Measurements from ENCODE around the gene MAP2K6.

Gene MAP2K6

GRCh38 chr17:69497161-69497560 lies 82.7 kb downstream of the MAP2K6 start:
- no peak for DNase-seq

- no peak for DNase-seq
Measured at GRCh38 chr17:69499318-69499717, 84.8 kb downstream of the MAP2K6 start.

- DNase-seq = no peak
Measured at GRCh38 chr17:69500911-69501429, 86.5 kb downstream of the MAP2K6 start.

- no peak for DNase-seq
Measured at GRCh38 chr17:69501591-69502468, 87.3 kb downstream of the MAP2K6 start.

- DNase-seq = no peak
Measured at GRCh38 chr17:69503711-69504110, 89.2 kb downstream of the MAP2K6 start.

- DNase-seq = no peak
Measured at GRCh38 chr17:69505740-69506139, 91.2 kb downstream of the MAP2K6 start.

GRCh38 chr17:69506489-69506888 lies 92.0 kb downstream of the MAP2K6 start:
- no peak for DNase-seq

- DNase-seq = no peak
Measured at GRCh38 chr17:69508814-69509213, 94.3 kb downstream of the MAP2K6 start.

- DNase-seq = no peak
Measured at GRCh38 chr17:69511250-69511649, 96.8 kb downstream of the MAP2K6 start.

- DNase-seq = no peak
Measured at GRCh38 chr17:69512946-69513345, 98.4 kb downstream of the MAP2K6 start.

- DNase-seq = no peak
Measured at GRCh38 chr17:69516225-69516624, 101.7 kb downstream of the MAP2K6 start.

GRCh38 chr17:69516911-69517310 lies 102.4 kb downstream of the MAP2K6 start:
- DNase-seq = no peak

- no peak for DNase-seq
Measured at GRCh38 chr17:69518951-69519350, 104.5 kb downstream of the MAP2K6 start.

- DNase-seq = no peak
Measured at GRCh38 chr17:69523244-69523861, 108.9 kb downstream of the MAP2K6 start.

GRCh38 chr17:69524854-69525253 lies 110.4 kb downstream of the MAP2K6 start:
- no peak for DNase-seq

- DNase-seq = no peak
Measured at GRCh38 chr17:69525920-69526841, 111.7 kb downstream of the MAP2K6 start.

GRCh38 chr17:69528035-69528434 lies 113.5 kb downstream of the MAP2K6 start:
- DNase-seq = no peak

GRCh38 chr17:69533481-69534234 lies 119.2 kb downstream of the MAP2K6 start:
- DNase-seq = no peak

GRCh38 chr17:69534235-69534621 lies 119.7 kb downstream of the MAP2K6 start:
- no peak for DNase-seq

GRCh38 chr17:69535016-69535570 lies 120.6 kb downstream of the MAP2K6 start:
- no peak for DNase-seq

GRCh38 chr17:69538795-69539194 lies 124.3 kb downstream of the MAP2K6 start:
- no peak for DNase-seq

GRCh38 chr17:69539274-69539673 lies 124.8 kb downstream of the MAP2K6 start:
- no peak for DNase-seq
